Neuronal stem cell (in vitro differentiated cells): ENCODE results near the gene GRN.
"Not testable (repeated sequence)": the region's sequence is repeated elsewhere in the genome, so short reads cannot be mapped to it uniquely, and the experiment has no call there.

ENCODE experiments used
- DNase-seq: peaks from one replicate; pipeline ENCODE4 v3.0.0-alpha.2; 2013; ENCODE audit warnings: low spot score
- H2AFZ ChIP-seq: one replicate; pipeline ENCODE4 v1.6.1; 2013; ENCODE audit warnings: mild to moderate bottlenecking, low read length, inconsistent platforms
- H2AK5ac ChIP-seq: 2 replicates; pipeline ENCODE4 v1.6.1; 2013; ENCODE audit warnings: low read depth, mild to moderate bottlenecking, inconsistent platforms, low read length, moderate library complexity, mixed read lengths
- H2BK120ac ChIP-seq: 2 replicates; pipeline ENCODE4 v1.6.1; 2013; ENCODE audit warnings: low read depth, mild to moderate bottlenecking, inconsistent platforms, low read length, moderate library complexity, mixed read lengths
- H2BK12ac ChIP-seq: one replicate; pipeline ENCODE4 v1.6.1; 2013; ENCODE audit warnings: low read length, inconsistent platforms
- H2BK15ac ChIP-seq: 2 replicates; pipeline ENCODE4 v1.6.1; 2013; ENCODE audit warnings: mild to moderate bottlenecking, low read length, inconsistent platforms, mixed read lengths
- H2BK5ac ChIP-seq: one replicate; pipeline ENCODE4 v1.6.1; 2013; ENCODE audit warnings: inconsistent platforms, mild to moderate bottlenecking, low read length, moderate library complexity
- H3K14ac ChIP-seq: one replicate; pipeline ENCODE4 v1.6.1; 2013; ENCODE audit warnings: low read length, inconsistent platforms
- H3K18ac ChIP-seq: 2 replicates; pipeline ENCODE4 v1.6.1; 2013; ENCODE audit warnings: low read length, inconsistent platforms
- H3K23ac ChIP-seq: 2 replicates; pipeline ENCODE4 v1.6.1; 2013; ENCODE audit warnings: low read depth, mild to moderate bottlenecking, mixed read lengths, low read length, inconsistent platforms; ENCODE audit not compliant: poor library complexity
- H3K27ac ChIP-seq: replicated peaks from 3 replicates; pipeline ENCODE4 v1.5.1; 2013; ENCODE audit warnings: low read length, inconsistent platforms
- H3K27me3 ChIP-seq, 3 experiments: 2 replicates each; pipeline ENCODE4 v1.6.1; 2013; ENCODE audit warnings: low read length in 3 of 3, mild to moderate bottlenecking in 2 of 3, inconsistent platforms in 1 of 3, low read depth in 1 of 3, mixed read lengths in 1 of 3, moderate library complexity in 1 of 3; ENCODE audit not compliant: control insufficient read depth in 3 of 3, insufficient read depth in 3 of 3
- H3K36me3 ChIP-seq, 2 donors: replicated peaks in 1 of 2; 2 replicates each; pipeline ENCODE4 v1.6.1; 2013; ENCODE audit warnings: low read length in 2 of 2; ENCODE audit not compliant: control insufficient read depth in 2 of 2, insufficient read depth in 2 of 2
- H3K4ac ChIP-seq: 2 replicates; pipeline ENCODE4 v1.6.1; 2013; ENCODE audit warnings: inconsistent platforms, mild to moderate bottlenecking, low read length, moderate library complexity
- H3K4me1 ChIP-seq, 2 donors: 1 replicate in 1 of 2; 2 replicates in 1 of 2; pipeline ENCODE4 v1.6.1; 2013; ENCODE audit warnings: low read length in 2 of 2, low read depth in 1 of 2; ENCODE audit not compliant: control insufficient read depth in 2 of 2, insufficient read depth in 1 of 2
- H3K4me2 ChIP-seq: one replicate; pipeline ENCODE4 v1.6.1; 2013; ENCODE audit warnings: mild to moderate bottlenecking, low read length, inconsistent platforms; ENCODE audit not compliant: insufficient read depth, poor library complexity, severe bottlenecking
- H3K4me3 ChIP-seq, 2 donors: 2 replicates each; pipeline ENCODE4 v1.5.1; 2013; ENCODE audit warnings: low read length in 2 of 2, mild to moderate bottlenecking in 2 of 2, inconsistent platforms in 1 of 2, moderate library complexity in 1 of 2
- H3K79me1 ChIP-seq: one replicate; pipeline ENCODE4 v1.6.1; 2013; ENCODE audit warnings: low read depth, mild to moderate bottlenecking, inconsistent platforms, low read length, moderate library complexity
- H3K9ac ChIP-seq: one replicate; pipeline ENCODE4 v1.6.1; 2013; ENCODE audit warnings: mild to moderate bottlenecking, low read depth, low read length, inconsistent platforms; ENCODE audit not compliant: poor library complexity
- H3K9me3 ChIP-seq, 2 donors: replicated peaks in 1 of 2; 2 replicates each; pipeline versions ENCODE3 to v1.6.1; 2013; ENCODE audit warnings: low read length in 2 of 2, mild to moderate bottlenecking in 2 of 2, inconsistent platforms in 1 of 2, low read depth in 1 of 2, mixed read lengths in 1 of 2, moderate library complexity in 1 of 2; ENCODE audit not compliant: control insufficient read depth in 2 of 2, insufficient read depth in 1 of 2
- H4K8ac ChIP-seq: one replicate; pipeline ENCODE4 v1.6.1; 2013; ENCODE audit warnings: low read depth, mild to moderate bottlenecking, inconsistent platforms, low read length, moderate library complexity
- H4K91ac ChIP-seq: one replicate; pipeline ENCODE4 v1.6.1; 2013; ENCODE audit warnings: low read length, low read depth, mild to moderate bottlenecking, inconsistent platforms; ENCODE audit not compliant: poor library complexity
- WGBS, 2 donors: extraction: QIAGEN DNeasy Blood & Tissue Kit; methylation state at CpG; one replicate each; pipeline ENCODE4 v1.1.7; 2013; ENCODE audit warnings: missing lambda C conversion rate in 2 of 2, mixed read lengths in 1 of 2; ENCODE audit not compliant: insufficient read length in 2 of 2, insufficient replicate concordance in 1 of 2; ENCODE audit errors: extremely low coverage in 2 of 2; 5-methylcytosine and 5-hydroxymethylcytosine counted together

GRN gene

DNA sequence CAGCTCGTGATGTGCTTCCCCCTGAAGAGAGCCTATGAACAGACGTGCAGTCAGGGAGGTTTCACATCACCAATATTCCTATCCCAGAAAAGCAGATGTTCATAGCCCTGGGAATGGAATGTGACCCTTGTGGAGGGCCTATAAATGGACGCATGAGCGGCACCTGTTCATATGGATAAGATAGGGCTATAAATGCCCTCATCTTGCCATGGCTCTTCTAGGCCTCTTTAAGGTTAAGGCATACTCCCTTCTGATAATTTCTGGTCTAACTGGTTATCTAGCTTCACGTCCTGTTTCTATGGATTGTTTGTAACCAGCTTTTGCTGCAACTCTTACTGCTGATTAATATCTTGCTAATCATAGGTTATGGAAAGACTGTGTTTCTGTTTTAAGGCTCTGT, 4.5 kb upstream of the GRN start:
- peaks cover 0 to 17% (median 0%) of the 10 kb centered on the region in 3 experiments for H3K27me3 ChIP-seq
- not testable (repeated sequence) for H3K23ac ChIP-seq, H2BK15ac ChIP-seq, H3K36me3 ChIP-seq, H3K4me1 ChIP-seq, H2AK5ac ChIP-seq, H3K4ac ChIP-seq, H3K9me3 ChIP-seq, H3K79me1 ChIP-seq, H3K18ac ChIP-seq, H2BK5ac ChIP-seq, H4K8ac ChIP-seq, H3K4me2 ChIP-seq, H3K14ac ChIP-seq, DNase-seq, H2AFZ ChIP-seq, H3K4me3 ChIP-seq, H3K9ac ChIP-seq, H3K27ac ChIP-seq, H4K91ac ChIP-seq, H2BK120ac ChIP-seq, H2BK12ac ChIP-seq
- no CpG with 5 or more reads among the region's 5 CpGs for WGBS, 2 donors

DNA sequence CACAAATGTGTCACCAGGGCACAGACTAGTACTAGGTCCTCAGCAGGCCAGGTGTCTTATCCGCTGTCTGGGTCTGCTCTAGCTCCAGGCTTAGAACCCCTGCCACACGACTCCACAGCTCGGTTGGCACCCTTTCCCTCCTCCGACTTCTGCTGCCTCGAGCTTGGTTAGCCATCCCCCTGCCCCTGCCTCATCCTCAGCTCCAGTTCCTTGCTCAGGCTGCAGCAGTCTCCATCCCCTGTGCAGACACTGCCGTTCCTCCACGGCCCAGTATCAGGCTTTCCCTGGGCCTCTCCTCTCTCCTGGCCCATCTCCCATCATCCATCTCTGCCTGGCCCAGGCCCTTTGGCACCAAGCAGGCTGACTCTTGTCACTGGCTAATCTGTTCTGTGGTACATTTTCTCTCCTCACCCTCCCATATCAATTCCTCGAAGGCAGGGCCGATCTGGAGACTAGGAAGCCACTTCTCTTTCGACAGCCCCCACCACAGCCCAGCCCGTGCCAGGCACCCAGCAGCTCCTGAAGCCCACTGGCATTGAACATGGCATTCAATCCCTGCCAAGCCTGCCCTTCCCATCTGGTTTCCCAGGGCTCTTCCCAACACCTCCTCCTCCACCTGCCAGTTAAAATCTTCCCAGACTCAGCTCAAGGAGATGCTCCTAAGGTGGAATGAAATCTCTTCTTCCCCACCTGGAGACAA, 1.4 kb upstream of the GRN start:
- Histone ChIP-seq H3K23ac (no peak overlapping the region), H3K79me1 (no peaks in the 10 kb centered on the region), H4K91ac (no peak overlapping the region), H3K36me3 (no peaks in the 10 kb centered on the region), H2BK120ac (no peak overlapping the region), H3K14ac (no peak overlapping the region), H2BK15ac (no peak overlapping the region), H2BK12ac (no peak overlapping the region), H4K8ac (no peak overlapping the region), H3K4me3 (no peak overlapping the region), H3K27ac (no peak overlapping the region), H2BK5ac (no peak overlapping the region), H2AK5ac (peak overlapping the region; percentile 60), H3K4me2 (no peak overlapping the region), H3K9me3 (peaks cover 0 to 1% of the 10 kb centered on the region in 2 donors), H3K4me1 (peaks cover 0 to 4% of the 10 kb centered on the region in 2 donors), H3K27me3 (peaks cover 0 to 2% (median 0%) of the 10 kb centered on the region in 3 experiments), H3K9ac (peak overlapping the region; percentile 10), H3K4ac (no peak overlapping the region), H3K18ac (no peak overlapping the region), H2AFZ (peak overlapping the region; percentile 88)
- no CpG with 5 or more reads among the region's 11 CpGs for WGBS, 2 donors
- no peak for DNase-seq

DNA sequence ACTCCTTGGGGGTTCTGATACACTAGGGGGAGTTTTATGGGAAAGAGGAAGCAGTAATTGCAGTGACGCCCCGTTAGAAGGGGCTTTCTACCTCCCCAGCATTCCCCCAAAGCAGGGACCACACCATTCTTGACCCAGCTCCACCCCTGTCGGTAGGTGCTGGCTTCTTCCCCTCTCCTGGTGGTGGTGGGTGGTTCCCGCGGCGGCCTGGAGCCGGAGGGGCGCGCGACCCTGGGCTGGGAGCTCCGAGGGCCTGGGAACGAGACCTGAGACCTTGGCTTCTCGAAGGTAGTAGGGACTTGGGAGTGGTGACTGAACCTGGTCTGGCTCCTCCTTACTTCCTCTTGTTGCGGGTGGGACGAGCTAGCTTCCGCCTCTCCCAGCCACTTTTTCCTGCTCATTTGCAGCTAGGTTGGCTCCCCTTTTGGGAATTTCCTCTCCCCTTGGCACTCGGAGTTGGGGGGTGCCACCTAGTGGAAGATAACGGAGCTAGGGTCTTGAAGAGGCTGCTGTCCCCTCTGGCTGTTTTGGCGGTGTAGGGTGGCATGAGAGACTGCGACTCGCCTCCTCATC, 438 bp downstream of the GRN start:
- Histone ChIP-seq H3K14ac (no peak overlapping the region), H3K27ac (no peak overlapping the region)
- WGBS, 2 donors, result no CpG with 5 or more reads among the region's 21 CpGs

GRCh38 chr17:44346064-44346844, 1.2 kb downstream of the GRN start:
- Histone ChIP-seq H3K27me3 (peaks cover 0 to 2% (median 0%) of the 10 kb centered on the region in 3 experiments), H3K27ac (no peak overlapping the region), H4K91ac (no peak overlapping the region), H2AFZ (peak overlapping the region; percentile 88), H3K4me2 (peak overlapping the region; percentile 85), H3K79me1 (peaks cover 4% of the 10 kb centered on the region), H2BK12ac (no peak overlapping the region), H2BK15ac (peak overlapping the region; percentile 19), H3K18ac (no peak overlapping the region), H3K4me1 (peaks cover 0 to 4% of the 10 kb centered on the region in 2 donors), H3K9me3 (peaks cover 0 to 1% of the 10 kb centered on the region in 2 donors), H3K4me3 (peak overlapping the region in 1 of 2 donors; percentile 73), H3K4ac (no peak overlapping the region), H3K36me3 (peaks cover 2 to 5% of the 10 kb centered on the region in 2 donors), H2BK5ac (no peak overlapping the region), H3K23ac (peak overlapping the region; percentile 26), H4K8ac (no peak overlapping the region), H2BK120ac (no peak overlapping the region), H3K9ac (peak overlapping the region; percentile 5), H2AK5ac (no peak overlapping the region), H3K14ac (no peak overlapping the region)
- WGBS, 2 donors, result no CpG with 5 or more reads among the region's 13 CpGs
- no peak for DNase-seq

More for the DNA sequence above, 438 bp downstream of the GRN start:
- H3K9me3 ChIP-seq, result peaks cover 0 to 1% of the 10 kb centered on the region in 2 donors
- no peak overlapping the region for H2BK120ac ChIP-seq
- no peak overlapping the region for H4K8ac ChIP-seq
- no peak overlapping the region for H2BK5ac ChIP-seq
- peaks cover 0 to 2% (median 0%) of the 10 kb centered on the region in 3 experiments for H3K27me3 ChIP-seq
- H4K91ac ChIP-seq, result no peak overlapping the region
- no peak overlapping the region for H2BK15ac ChIP-seq
- DNase-seq, result peak; percentile 70
- H2AFZ ChIP-seq, result peak overlapping the region; percentile 88
- no peaks in the 10 kb centered on the region for H3K79me1 ChIP-seq
- peak overlapping the region; percentile 67 for H3K18ac ChIP-seq
- H3K36me3 ChIP-seq, result peaks cover 2 to 3% of the 10 kb centered on the region in 2 donors
- H3K4me2 ChIP-seq, result peak overlapping the region; percentile 85
- H3K4ac ChIP-seq, result no peak overlapping the region
- H3K4me1 ChIP-seq, result peaks cover 0 to 4% of the 10 kb centered on the region in 2 donors
- no peak overlapping the region for H2BK12ac ChIP-seq
- H3K9ac ChIP-seq, result peak overlapping the region; percentile 75
- H2AK5ac ChIP-seq, result no peak overlapping the region
- H3K23ac ChIP-seq, result peak overlapping the region; percentile 68
- peak overlapping the region; percentile 73 to 85 for H3K4me3 ChIP-seq
